Daoy (cell line): Measurements from ENCODE around the gene STXBP6. TPM values are rescaled to one million over a fixed set of nuclear protein-coding genes. Genes with fewer than 3 reads are reported as not detected.

ENCODE experiments used
- DNase-seq: peaks from one replicate; pipeline ENCODE4 v3.0.0-alpha.2; 2015; ENCODE audit warnings: low read depth
- total RNA-seq: library from RNA; depleted of rRNA; stranded (reverse); fragments of >200 nt; shearing (Covaris generic); gene quantifications from 2 replicates; pipeline ENCODE4 v1.2.3, GENCODE V29; 2014

The STXBP6 gene
- total RNA-seq, 1 experiment from 2014 or later = 2.9 TPM

GRCh38 chr14:24887623-24888304 is 162.2 kb downstream of the STXBP6 start:
- no peak for DNase-seq

GRCh38 chr14:24885410-24885913 is 164.5 kb downstream of the STXBP6 start:
- no peak for DNase-seq

DNA sequence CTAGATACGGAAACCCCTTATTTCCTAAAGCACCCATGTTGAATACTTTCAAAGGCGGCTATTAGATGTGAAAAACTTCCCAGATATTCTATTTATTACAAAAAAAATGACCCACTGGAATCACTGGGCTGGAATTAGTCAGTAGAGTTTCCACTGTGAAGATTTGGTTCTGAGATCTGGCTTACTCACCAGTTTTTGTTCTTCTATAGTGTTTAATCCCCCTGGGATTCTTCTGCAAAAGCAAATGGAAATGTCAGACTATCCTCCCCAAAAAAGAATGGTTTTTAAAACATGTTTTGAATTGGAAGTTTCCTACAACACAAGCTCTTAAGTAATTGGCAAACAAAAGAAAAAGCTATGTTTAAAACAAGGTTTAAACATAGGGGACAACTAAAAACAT is 166.4 kb downstream of the STXBP6 start:
- DNase-seq = no peak

DNA sequence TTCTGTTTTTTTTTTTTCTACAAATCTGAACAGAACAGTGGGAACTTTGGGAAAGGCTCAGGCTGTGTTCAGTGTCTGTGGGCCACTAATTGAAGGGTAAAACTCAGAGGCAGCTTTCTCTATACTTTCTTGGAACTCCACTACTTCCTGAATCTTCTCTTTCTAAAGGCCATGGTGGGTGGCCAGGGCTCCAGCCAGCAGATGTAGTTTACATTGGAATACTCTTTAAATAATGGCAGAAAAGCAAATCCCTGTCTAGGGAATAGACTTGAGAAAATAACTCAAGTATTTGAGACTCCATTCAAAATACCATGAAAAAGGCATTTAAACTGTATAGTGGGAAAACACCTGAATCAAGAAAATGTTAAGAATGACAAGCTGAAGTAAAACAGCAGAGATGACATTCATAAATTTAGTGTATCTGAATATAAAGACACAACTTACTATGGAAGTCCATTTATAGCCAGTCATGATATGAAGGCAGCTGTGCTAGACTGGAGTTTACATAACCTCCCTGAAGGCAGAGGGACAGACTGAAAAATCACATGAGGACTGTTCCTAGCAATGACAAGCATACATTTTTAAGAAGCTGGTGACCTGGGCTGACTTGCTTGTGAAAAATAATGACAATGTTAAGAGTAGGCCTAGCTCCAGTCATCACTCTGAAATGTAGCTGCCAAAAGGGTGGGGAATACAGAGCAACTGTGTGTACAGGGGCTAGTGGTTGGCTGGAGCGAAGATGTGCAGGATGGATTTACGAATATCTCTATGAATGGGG is 168.6 kb downstream of the STXBP6 start:
- no peak for DNase-seq

DNA sequence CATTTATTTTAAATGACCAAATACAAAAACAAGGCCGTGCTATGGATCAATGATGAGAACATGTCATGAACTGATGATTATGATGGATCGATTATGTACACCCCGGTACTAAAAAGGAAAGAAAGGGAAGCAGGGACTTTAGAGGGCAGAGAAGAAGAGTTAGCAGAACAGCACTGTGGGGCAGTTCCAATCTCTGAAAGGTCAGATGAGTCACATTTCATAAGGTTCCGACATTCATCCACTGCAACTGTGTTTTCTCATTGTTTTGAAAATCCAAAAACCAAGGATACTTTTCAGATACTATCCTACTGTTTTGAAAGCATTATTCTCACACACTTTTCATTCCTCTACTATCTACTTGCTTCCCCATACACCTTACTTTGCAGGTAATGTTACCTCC is 169.3 kb downstream of the STXBP6 start:
- no peak for DNase-seq

DNA sequence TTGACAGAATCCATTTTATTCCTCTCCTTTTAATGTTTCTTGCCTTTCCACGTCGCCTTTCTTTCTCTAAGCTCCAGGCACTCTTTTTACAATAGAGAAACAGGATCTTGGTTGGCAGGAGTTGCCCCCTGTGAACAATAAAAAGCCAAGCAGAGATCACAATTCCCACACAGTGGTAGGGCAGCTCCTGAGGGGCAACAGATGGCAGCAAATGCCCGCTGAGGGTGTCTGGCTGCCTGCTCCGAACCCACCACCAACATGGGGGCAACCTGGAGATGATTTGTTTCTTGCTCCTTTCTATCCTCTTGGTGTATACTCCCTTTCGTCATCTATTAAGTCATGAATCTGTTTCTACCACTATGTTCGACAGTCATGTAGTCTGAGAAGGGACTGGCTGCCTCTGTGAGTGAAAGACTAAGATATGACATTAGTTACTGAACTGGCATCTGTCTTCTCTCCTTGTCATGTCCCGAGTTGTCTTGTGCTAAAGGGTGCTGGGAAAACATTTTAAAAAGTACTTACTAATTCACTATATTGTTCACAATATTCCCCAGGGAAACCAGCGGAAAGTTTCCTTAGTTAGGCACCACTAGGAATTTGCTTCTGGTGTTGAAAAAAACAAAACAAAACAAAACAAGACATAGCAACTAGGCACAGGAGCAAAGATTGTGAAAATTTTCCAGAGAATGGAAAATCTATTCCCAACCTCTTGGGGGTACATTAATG is 170.1 kb downstream of the STXBP6 start:
- no peak for DNase-seq

DNA sequence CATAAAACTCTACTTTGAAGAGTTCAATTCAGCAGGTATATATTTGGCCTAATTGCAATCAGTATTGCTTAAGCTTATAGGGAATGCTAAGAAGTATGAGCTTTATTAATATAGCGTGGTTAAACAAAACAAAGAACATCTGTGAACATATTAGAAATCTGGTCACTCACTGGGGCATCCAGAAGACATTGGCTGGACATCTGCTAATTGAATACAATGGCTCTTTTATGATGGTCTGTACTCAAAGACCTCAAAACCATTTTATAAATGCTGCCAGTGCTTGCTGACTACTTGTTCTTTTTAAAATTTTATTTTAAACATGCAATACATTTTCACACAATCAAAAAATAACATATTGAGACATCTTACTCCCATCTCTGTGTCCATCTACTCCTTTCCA is 173.0 kb downstream of the STXBP6 start:
- DNase-seq = no peak

GRCh38 chr14:24875991-24876878 is 173.7 kb downstream of the STXBP6 start:
- DNase-seq = no peak

- DNase-seq = no peak
Measured at GRCh38 chr14:24875203-24875838, 174.6 kb downstream of the STXBP6 start.

DNA sequence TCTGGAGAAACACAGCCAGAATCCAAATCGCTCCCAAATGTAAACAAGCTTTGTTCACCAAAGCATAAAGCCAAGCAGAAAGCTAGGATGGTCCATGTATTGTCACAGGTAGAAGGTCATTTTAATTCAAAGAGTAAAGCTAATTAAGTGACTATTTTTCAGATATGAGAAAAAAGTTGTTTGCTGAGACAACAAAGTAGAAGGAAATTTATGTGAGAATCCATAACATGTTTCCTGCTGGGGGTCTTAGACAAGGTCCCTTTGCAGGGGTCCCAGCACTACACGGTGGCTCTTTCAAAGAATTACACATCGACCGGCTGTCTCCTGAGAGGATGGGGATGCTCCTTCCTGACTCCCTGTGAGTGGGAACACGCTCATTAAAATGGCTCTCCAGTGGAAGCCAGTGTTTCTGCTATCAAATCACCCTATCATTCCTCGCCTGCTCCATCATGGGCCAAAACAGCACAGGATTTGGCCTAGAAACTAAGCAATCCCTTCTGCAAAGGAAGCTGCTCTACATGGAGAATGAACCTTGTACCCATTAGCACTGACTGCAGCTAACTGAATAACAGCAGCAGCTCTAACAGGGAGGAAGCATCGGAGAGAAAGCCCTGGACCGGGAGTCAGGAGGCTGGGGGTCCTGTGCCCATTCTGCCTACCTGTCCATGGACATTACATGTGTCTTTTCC is 175.3 kb downstream of the STXBP6 start:
- DNase-seq = no peak

DNA sequence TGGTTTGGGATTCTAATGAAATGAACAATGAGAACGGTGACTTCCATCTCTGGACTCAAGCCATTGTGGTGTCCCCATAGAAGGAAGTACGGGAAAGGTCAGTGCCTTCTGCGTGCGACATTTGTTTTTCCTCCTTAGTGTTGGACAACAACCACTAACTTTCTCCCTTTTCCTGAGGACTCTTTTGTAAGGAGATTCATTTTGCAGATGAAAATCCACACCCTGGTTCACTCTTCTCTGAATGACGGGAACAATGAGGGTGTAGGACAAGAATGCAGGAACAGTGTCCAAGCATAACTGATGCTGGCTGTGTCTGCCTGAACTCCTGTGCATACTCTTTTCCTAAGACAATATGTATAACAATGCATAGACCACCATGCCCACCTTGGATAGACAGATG is 176.4 kb downstream of the STXBP6 start:
- DNase-seq = no peak

DNA sequence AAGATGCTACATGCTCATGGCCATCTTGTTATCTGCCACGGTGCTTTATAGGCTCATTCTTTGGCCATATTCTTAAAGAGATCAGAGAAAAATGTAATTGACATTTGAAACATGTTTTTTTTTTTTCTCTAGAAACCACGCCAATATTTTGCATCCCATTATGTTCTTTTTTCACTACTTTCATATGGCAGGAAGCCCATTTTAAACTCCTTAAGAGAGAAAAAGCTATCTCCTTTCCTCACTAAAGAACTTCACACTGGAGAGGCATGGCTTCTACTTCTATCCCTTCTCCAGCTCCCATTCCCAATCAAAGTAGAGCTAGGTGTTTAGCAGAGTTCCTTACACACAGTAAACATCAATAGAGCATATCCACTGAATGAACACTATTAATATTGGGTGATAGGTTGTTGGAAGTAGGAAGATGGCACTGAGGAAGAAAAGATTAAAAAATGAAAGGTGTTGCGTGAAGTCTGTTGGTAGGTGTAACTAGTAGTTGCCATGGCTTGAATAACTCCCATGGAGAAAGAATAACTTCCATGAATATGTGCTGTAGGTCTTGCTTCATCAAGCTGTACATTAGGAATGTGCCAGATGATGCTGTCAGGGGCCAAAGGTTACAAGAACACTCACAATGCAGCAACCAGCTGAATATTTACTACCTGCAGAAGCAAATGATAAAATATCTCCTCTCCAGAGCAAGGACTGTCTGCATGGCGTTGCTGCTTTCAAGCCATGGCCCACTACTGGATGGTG is 178.8 kb downstream of the STXBP6 start:
- DNase-seq = no peak

GRCh38 chr14:24868389-24868788 is 181.6 kb downstream of the STXBP6 start:
- DNase-seq = no peak

- DNase-seq = no peak
Measured at GRCh38 chr14:24866067-24866639, 183.8 kb downstream of the STXBP6 start.

GRCh38 chr14:24863968-24864684 is 185.8 kb downstream of the STXBP6 start:
- DNase-seq = no peak

DNA sequence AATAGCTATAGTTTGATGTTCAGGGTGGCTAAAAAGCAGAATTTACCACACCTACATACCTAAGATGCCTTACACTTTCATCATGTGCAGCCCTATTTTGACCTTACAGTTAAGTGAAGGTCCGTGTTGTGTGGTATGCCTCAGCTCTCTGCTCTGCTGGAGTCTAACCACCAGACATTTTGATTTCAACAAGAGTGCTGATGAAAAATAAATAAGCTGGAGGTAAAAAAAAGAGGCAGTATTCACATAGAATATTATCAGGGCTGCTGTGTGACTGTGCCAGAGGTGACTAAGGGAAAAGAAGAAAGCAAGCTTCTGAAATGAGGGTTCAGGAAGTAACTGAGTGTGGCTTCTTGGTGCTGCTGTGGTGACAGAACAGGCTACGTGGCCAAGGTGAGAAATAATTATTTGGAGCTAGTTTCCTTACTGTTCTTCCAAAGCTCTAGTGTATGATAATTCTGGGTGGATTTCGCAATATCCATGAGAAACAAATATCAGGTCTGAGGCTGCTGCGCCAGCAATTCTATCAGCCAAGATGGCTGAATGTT is 188.8 kb downstream of the STXBP6 start:
- DNase-seq = peak; percentile 79

- DNase-seq = no peak
Measured at GRCh38 chr14:24859559-24859958, 190.4 kb downstream of the STXBP6 start.

GRCh38 chr14:24858684-24859083 is 191.3 kb downstream of the STXBP6 start:
- no peak for DNase-seq
